HTERT RPE-1 (cell line): ENCODE results near the gene HCFC1.
"Not testable (repeated sequence)": the region's sequence is repeated elsewhere in the genome, so short reads cannot be mapped to it uniquely, and the experiment has no call there.

Experiments used
- in situ Hi-C: fragments of 300-500 bp; cut with MboI; formaldehyde crosslinking; loops from 4 replicates; pipeline ENCODE4 v1.14.3; 2020; ENCODE audit warnings: low sequenced_read_pairs

Gene HCFC1

DNA sequence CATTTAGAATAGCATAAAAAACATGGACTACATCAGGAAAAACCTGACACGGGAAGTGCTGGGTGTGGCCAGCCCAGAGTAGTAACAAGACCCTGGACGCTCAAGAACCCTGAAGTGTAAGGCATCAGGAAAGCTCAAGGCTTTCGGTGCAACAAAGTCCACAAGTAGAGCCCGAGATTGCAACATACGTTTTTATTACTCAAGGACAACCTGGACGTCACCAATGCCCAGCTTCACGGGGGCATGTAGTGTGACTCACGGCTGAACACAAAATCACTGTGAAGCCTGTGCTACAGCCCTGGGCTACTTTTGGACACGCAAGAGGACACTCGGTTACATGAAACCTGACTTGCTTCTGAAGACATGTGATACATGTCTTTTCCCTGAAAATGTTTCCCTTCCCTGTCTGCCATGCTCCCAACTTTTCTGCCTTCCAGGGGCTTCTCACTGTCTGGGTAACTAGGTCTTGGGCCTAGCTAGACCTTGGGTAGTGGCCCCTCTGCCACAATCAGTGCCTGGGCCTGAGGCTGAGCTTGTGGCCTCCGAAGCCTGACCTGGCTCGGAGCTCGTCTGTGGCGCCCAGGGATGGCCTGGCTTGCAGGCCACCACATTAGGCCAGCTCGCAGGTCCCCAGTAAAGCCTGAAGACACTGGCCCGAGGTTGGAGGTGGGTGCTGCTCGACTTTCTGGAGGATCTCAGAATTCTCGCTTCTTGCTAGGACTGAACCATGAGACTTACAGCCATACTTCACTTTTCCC lies 38.9 kb upstream of the HCFC1 start:
- in situ Hi-C loops = no loop called here

- in situ Hi-C loops = no loop called here
Observed at GRCh38 chrX:154008521-154008920, 36.9 kb upstream of the HCFC1 start.

GRCh38 chrX:154006947-154007346 lies 35.3 kb upstream of the HCFC1 start:
- in situ Hi-C loops = no loop called here

GRCh38 chrX:154004315-154004714 lies 32.7 kb upstream of the HCFC1 start:
- in situ Hi-C loops = no loop called here

GRCh38 chrX:154002215-154002719 lies 30.6 kb upstream of the HCFC1 start:
- in situ Hi-C loops = no loop called here

DNA sequence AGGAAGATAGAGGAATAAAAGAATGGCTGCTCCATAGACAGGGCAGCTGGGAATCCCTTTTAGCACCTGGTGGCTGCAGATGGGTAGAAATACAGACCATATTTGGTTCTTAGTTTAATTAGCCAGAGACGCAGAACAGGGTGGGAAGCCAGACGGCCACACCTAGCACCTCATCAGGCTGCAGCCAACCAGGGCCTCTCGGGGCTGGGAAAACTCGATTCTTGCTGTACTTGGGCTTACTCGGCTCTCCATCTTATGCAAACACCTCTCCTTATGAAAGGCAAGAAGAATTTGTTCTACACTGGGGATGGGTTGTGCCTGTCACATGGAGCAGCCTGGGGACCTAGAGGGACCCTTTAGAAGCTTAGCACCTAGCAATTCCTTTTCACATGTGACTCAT lies 28.4 kb upstream of the HCFC1 start:
- in situ Hi-C loops = no loop called here

- in situ Hi-C loops = no loop called here
Observed at GRCh38 chrX:153999359-154000037, 27.9 kb upstream of the HCFC1 start.

- in situ Hi-C loops = no loop called here
Observed at GRCh38 chrX:153995504-153995903, 23.9 kb upstream of the HCFC1 start.

DNA sequence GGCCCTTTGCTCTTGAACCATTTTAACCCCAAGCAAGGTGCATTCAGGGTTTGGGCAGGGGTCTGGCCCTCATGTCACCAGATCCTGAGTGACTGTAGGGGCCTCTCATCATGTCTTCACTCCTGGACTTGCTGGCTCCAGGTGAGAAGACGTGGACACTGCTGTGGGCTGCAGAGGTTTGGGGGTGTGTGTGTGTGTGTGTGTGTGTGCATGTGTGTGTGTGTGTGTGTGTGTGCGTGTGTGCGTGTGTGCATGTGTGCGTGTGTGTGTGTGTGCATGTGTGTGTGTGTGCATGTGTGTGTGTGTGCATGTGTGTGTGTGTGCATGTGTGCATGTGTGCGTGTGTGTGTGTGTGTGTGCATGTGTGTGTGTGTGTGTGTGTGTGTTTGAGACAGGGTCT lies 22.8 kb upstream of the HCFC1 start:
- in situ Hi-C loops = not testable (repeated sequence)

DNA sequence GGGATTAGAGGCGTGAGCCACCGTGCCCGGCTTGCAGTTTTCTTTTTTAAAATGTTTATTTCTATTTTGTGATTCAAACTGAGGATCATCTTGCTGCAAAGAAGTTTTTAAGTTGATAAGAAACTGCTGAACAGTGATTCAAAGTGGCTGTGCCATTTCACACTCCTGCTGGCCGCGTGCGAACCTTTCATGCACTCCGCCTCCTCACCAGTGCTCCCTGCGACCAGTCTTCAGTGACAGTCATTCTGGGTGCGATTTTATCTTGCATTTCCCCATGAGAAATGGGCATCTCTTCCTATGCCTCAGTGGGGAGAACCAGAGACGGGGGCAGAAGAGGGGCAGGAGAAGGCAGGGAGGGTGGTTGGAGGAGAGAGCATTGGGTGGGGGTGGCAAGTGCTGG lies 22.4 kb upstream of the HCFC1 start:
- in situ Hi-C loops = no loop called here

GRCh38 chrX:153993079-153993478 lies 21.5 kb upstream of the HCFC1 start:
- in situ Hi-C loops = no loop called here

- in situ Hi-C loops = no loop called here
Observed at GRCh38 chrX:153992180-153992579, 20.6 kb upstream of the HCFC1 start.

- in situ Hi-C loops = no loop called here
Observed at GRCh38 chrX:153991013-153991580, 19.5 kb upstream of the HCFC1 start.

DNA sequence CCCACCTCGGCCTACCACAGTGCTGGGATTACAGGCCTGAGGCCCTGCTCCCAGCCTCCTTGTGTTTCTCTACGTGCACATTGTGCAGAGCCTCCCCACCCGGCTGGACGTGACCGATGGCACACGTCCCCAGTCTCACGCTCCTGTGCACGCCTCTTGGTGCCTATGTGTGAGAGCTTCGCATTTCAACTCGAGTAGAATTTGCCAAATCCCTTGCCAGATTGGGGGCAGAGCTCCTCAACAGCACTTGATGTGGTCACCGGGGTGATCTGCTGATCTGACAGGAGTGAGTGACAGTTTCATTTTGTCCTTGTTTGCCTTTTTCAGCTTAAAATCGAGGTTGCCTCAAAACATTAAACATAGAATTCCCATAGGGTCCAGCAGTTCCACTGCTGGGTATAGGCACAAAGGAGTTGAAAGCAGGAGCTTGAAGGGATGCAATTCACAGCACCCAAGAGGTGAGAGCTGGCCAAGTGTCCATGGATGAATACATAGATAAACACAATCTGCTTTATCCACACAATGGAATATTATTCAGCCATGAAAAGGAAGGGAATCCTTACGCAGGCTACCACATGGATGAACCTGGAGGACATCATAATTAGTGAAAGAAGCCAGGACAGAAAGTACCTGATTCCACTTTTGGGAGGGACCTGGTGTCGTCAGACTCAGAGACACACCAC lies 18.5 kb upstream of the HCFC1 start:
- in situ Hi-C loops = no loop called here

DNA sequence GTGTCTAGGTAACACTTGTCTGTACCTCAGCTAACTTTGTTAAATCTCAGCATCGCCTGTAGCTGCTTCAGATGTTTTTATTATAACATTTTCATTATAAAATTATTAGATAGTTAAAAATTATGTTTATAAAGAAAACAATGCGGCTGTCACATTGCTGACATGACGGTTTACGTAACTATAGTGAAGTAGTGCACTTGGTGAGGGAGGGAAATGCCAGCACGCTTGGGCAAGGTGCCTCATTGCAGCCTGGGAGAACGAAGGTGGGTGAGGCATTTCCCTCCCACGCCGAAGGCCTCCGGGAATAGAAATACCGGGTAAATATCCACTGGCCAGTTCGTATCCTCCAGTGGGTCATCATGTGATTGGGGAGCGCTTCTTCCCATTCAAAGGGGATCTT lies 16.9 kb upstream of the HCFC1 start:
- in situ Hi-C loops = no loop called here

DNA sequence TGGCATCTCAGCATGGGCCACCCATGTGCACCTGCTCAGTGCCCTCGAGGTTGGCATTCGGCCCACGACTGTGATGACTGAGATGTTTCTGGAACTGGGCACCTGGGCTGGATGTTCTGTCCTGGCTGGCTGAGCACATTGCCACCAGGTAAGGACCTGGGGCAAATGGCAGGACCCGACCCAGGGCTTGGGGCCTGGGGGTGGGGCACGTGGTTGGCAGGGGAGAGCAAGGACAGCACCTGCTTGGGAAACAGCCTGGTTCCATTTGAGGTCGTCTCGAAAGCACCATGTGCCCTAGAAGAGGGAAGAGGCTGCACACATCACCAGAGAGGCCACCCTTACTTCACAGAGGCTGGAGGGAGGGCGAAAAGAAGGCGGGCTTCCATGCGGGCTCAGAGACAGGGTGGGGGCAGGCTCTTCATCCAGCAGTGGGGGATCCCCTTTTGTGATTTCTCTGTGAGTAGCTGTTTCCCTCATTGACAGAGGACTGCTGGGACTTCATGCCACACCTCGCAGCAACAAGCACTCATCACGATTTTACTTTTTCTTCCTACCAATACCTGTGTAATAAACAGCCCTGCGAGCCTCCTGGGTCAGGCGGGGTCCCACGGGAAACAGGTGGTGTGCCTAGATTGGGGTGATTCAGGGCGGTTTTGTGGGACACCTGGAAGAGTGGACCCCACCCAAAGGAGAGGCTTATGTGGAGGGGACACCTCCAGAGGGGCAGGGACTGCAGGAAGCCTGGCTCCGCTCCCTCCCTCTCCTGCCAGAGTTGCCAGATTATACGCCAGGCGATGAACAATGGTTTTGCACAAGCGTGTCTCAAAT lies 12.9 kb upstream of the HCFC1 start:
- in situ Hi-C loops = no loop called here

- in situ Hi-C loops = no loop called here
Observed at GRCh38 chrX:153983321-153983801, 11.7 kb upstream of the HCFC1 start.

- in situ Hi-C loops = no loop called here
Observed at GRCh38 chrX:153981771-153982533, 10.3 kb upstream of the HCFC1 start.

GRCh38 chrX:153981231-153981630 lies 9.6 kb upstream of the HCFC1 start:
- in situ Hi-C loops = no loop called here

GRCh38 chrX:153980394-153980793 lies 8.8 kb upstream of the HCFC1 start:
- in situ Hi-C loops = not testable (repeated sequence)
